ENCODE data around the gene MEF2D.

MEF2D gene

GRCh38 chr1:156436141-156437036, 64.2 kb downstream of the MEF2D start:
- Histone ChIP-seq H3K36me3 (replicated peaks; ENCODE audit: low read depth, low read length) (no peaks in the 10 kb centered on the region), H3K79me2 (ENCODE audit: low read length) (no peaks in the 10 kb centered on the region), H3K4me1 (ENCODE audit: low read length) (peaks cover 10% of the 10 kb centered on the region), H2AFZ (ENCODE audit: low read depth, low read length) (no peak overlapping the region), H3K4me3 (ENCODE audit: low read length) (no peak overlapping the region), H3K27ac (ENCODE audit: low read length) (no peak overlapping the region), H3K9me3 (ENCODE audit: insufficient read depth, low read length) (no peaks in the 10 kb centered on the region), H4K20me1 (ENCODE audit: insufficient read depth, low read length) (no peaks in the 10 kb centered on the region), H3K9ac (ENCODE audit: low read length) (no peak overlapping the region), H3K27me3 (ENCODE audit: low read depth, low read length) (peaks cover 78% of the 10 kb centered on the region), H3K4me2 (ENCODE audit: low read length) (no peak overlapping the region)
- TF ChIP-seq EZH2phosphoT487 (IDR thresholded peaks at IDR 0.05; ENCODE audit: low read depth) = no peak
- TF ChIP-seq CTCF (IDR thresholded peaks at IDR 0.05; ENCODE audit: low read depth, low read length) = no peak

GRCh38 chr1:156435545-156436140, 64.9 kb downstream of the MEF2D start:
- H4K20me1 ChIP-seq (ENCODE audit: insufficient read depth, low read length) = no peaks in the 10 kb centered on the region
- no peak overlapping the region for H2AFZ ChIP-seq (ENCODE audit: low read depth, low read length)
- no peak overlapping the region for H3K27ac ChIP-seq (ENCODE audit: low read length)
- H3K27me3 ChIP-seq (ENCODE audit: low read depth, low read length) = peaks cover 78% of the 10 kb centered on the region
- H3K79me2 ChIP-seq (ENCODE audit: low read length) = no peaks in the 10 kb centered on the region
- H3K4me3 ChIP-seq (ENCODE audit: low read length) = no peak overlapping the region
- no peaks in the 10 kb centered on the region for H3K9me3 ChIP-seq (ENCODE audit: insufficient read depth, low read length)
- no peak overlapping the region for H3K4me2 ChIP-seq (ENCODE audit: low read length)
- peaks cover 14% of the 10 kb centered on the region for H3K4me1 ChIP-seq (ENCODE audit: low read length)
- H3K9ac ChIP-seq (ENCODE audit: low read length) = no peak overlapping the region
- H3K36me3 ChIP-seq (replicated peaks; ENCODE audit: low read depth, low read length) = no peaks in the 10 kb centered on the region
- TF ChIP-seq CTCF (IDR thresholded peaks at IDR 0.05; ENCODE audit: low read depth, low read length) = no peak
- TF ChIP-seq EZH2phosphoT487 (IDR thresholded peaks at IDR 0.05; ENCODE audit: low read depth) = no peak

- TF ChIP-seq EZH2phosphoT487 (IDR thresholded peaks at IDR 0.05; ENCODE audit: low read depth) (no peak), CTCF (IDR thresholded peaks at IDR 0.05; ENCODE audit: low read depth, low read length) (no peak)
- no peak overlapping the region for H3K27ac ChIP-seq (ENCODE audit: low read length)
- no peak overlapping the region for H2AFZ ChIP-seq (ENCODE audit: low read depth, low read length)
Observed at GRCh38 chr1:156434989-156435544, 65.5 kb downstream of the MEF2D start.

GRCh38 chr1:156433602-156434001, 67.0 kb downstream of the MEF2D start:
- H3K4me2 ChIP-seq (ENCODE audit: low read length) = no peak overlapping the region

More at GRCh38 chr1:156434989-156435544, 65.5 kb downstream of the MEF2D start:
- Histone ChIP-seq H3K4me1 (ENCODE audit: low read length) (peaks cover 17% of the 10 kb centered on the region), H3K9me3 (ENCODE audit: insufficient read depth, low read length) (no peaks in the 10 kb centered on the region), H3K4me3 (ENCODE audit: low read length) (no peak overlapping the region), H3K27me3 (ENCODE audit: low read depth, low read length) (peaks cover 78% of the 10 kb centered on the region), H3K79me2 (ENCODE audit: low read length) (no peaks in the 10 kb centered on the region), H3K9ac (ENCODE audit: low read length) (no peak overlapping the region), H4K20me1 (ENCODE audit: insufficient read depth, low read length) (no peaks in the 10 kb centered on the region), H3K4me2 (ENCODE audit: low read length) (no peak overlapping the region), H3K36me3 (replicated peaks; ENCODE audit: low read depth, low read length) (no peaks in the 10 kb centered on the region)

More at GRCh38 chr1:156433602-156434001, 67.0 kb downstream of the MEF2D start:
- H3K79me2 ChIP-seq (ENCODE audit: low read length) = no peaks in the 10 kb centered on the region
- TF ChIP-seq EZH2phosphoT487 (IDR thresholded peaks at IDR 0.05; ENCODE audit: low read depth) (no peak), CTCF (IDR thresholded peaks at IDR 0.05; ENCODE audit: low read depth, low read length) (no peak)
- no peak overlapping the region for H3K27ac ChIP-seq (ENCODE audit: low read length)
- H3K9ac ChIP-seq (ENCODE audit: low read length) = no peak overlapping the region
- H3K27me3 ChIP-seq (ENCODE audit: low read depth, low read length) = peaks cover 78% of the 10 kb centered on the region
- no peaks in the 10 kb centered on the region for H3K9me3 ChIP-seq (ENCODE audit: insufficient read depth, low read length)
- no peaks in the 10 kb centered on the region for H4K20me1 ChIP-seq (ENCODE audit: insufficient read depth, low read length)
- no peak overlapping the region for H3K4me3 ChIP-seq (ENCODE audit: low read length)
- no peaks in the 10 kb centered on the region for H3K36me3 ChIP-seq (replicated peaks; ENCODE audit: low read depth, low read length)
- H3K4me1 ChIP-seq (ENCODE audit: low read length) = peaks cover 14% of the 10 kb centered on the region
- H2AFZ ChIP-seq (ENCODE audit: low read depth, low read length) = no peak overlapping the region

All from OCI-LY3 (cell line).